ENCODE data around the gene ANAPC15.

DNA sequence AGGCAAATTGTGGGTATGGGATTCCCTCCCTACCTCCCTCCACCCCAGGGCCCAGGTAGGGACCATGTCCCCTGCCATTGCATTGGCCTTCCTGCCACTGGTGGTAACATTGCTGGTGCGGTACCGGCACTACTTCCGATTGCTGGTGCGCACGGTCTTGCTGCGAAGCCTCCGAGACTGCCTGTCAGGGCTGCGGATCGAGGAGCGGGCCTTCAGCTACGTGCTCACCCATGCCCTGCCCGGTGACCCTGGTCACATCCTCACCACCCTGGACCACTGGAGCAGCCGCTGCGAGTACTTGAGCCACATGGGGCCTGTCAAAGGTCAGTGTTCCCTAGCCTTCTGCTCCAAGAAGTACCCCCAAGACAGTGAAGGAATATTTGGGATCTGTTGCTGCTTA, 6.6 kb downstream of the ANAPC15 start, which contains the start of gene TOMT:
- TF ChIP-seq REPIN1 (tag by site-specific recombination; IDR thresholded peaks at IDR 0.05; ENCODE audit: low read depth) (no peak), KLF10 (tag by site-specific recombination; IDR thresholded peaks at IDR 0.05) (no peak), PRDM1 (tag by site-specific recombination; IDR thresholded peaks at IDR 0.05) (no peak), MEIS1 (CRISPR knock-in tag; IDR thresholded peaks at IDR 0.05; ENCODE audit: borderline replicate concordance) (no peak), BCL11A (tag by site-specific recombination; IDR thresholded peaks at IDR 0.05; ENCODE audit: low read depth) (no peak), ZNF24 (tag by site-specific recombination; IDR thresholded peaks at IDR 0.05) (no peak), YY1 (tag by site-specific recombination; IDR thresholded peaks at IDR 0.05) (no peak), ZNF623 (tag by site-specific recombination; IDR thresholded peaks at IDR 0.05) (no peak)
- TF ChIP-seq, protein P1, sequence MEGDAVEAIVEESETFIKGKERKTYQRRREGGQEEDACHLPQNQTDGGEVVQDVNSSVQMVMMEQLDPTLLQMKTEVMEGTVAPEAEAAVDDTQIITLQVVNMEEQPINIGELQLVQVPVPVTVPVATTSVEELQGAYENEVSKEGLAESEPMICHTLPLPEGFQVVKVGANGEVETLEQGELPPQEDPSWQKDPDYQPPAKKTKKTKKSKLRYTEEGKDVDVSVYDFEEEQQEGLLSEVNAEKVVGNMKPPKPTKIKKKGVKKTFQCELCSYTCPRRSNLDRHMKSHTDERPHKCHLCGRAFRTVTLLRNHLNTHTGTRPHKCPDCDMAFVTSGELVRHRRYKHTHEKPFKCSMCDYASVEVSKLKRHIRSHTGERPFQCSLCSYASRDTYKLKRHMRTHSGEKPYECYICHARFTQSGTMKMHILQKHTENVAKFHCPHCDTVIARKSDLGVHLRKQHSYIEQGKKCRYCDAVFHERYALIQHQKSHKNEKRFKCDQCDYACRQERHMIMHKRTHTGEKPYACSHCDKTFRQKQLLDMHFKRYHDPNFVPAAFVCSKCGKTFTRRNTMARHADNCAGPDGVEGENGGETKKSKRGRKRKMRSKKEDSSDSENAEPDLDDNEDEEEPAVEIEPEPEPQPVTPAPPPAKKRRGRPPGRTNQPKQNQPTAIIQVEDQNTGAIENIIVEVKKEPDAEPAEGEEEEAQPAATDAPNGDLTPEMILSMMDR (tag by site-specific recombination; IDR thresholded peaks at IDR 0.05), result no peak
